Kidney (tissue), 14 donors: ENCODE results near the gene ZFR2. TPM values are rescaled to one million over a fixed set of nuclear protein-coding genes. Genes with fewer than 3 reads are reported as not detected.

Source experiments
- DNase-seq, 5 donors: peaks; one replicate each; pipeline ENCODE4 v3.0.0-alpha.2; 2013 to 2020
- FAIRE-seq: peaks from 2 replicates; lab custom pipeline; 2012; peaks lifted over from hg19 to GRCh38; lab: Jason Lieb, UNC
- H3K27ac ChIP-seq, 2 donors: one replicate each; pipeline ENCODE4 v1.7.0; 2013; ENCODE audit warnings: low read depth in 2 of 2, low read length in 2 of 2, inconsistent platforms in 1 of 2
- H3K27me3 ChIP-seq: one replicate; pipeline ENCODE4 v1.7.1; 2013; ENCODE audit warnings: low read length, inconsistent platforms; ENCODE audit not compliant: control insufficient read depth, insufficient read depth
- H3K36me3 ChIP-seq, 3 donors: one replicate each; pipeline versions ENCODE4 v1.7.0 to v1.7.1; 2013; ENCODE audit warnings: low read length in 3 of 3, control low read depth in 1 of 3, inconsistent platforms in 1 of 3; ENCODE audit not compliant: insufficient read depth in 3 of 3, control insufficient read depth in 2 of 3
- H3K4me1 ChIP-seq, 3 donors: one replicate each; pipeline versions ENCODE4 v1.7.0 to v1.7.1; 2013; ENCODE audit warnings: low read length in 3 of 3, inconsistent platforms in 1 of 3, low read depth in 1 of 3; ENCODE audit not compliant: control insufficient read depth in 2 of 3, insufficient read depth in 2 of 3
- H3K4me3 ChIP-seq, 3 donors: one replicate each; pipeline versions ENCODE4 v1.7.0 to v1.8.1; 2013; ENCODE audit warnings: low read length in 3 of 3, control low read depth in 1 of 3, inconsistent platforms in 1 of 3
- H3K9ac ChIP-seq, 3 donors: one replicate each; pipeline versions ENCODE4 v1.7.0 to v1.7.1; 2013; ENCODE audit warnings: low read length in 3 of 3, control low read depth in 1 of 3, inconsistent platforms in 1 of 3
- H3K9me3 ChIP-seq, 3 donors: one replicate each; pipeline versions ENCODE4 v1.7.0 to v1.7.1; 2013; ENCODE audit warnings: low read length in 3 of 3, control low read depth in 1 of 3, inconsistent platforms in 1 of 3; ENCODE audit not compliant: control insufficient read depth in 2 of 3, insufficient read depth in 1 of 3
- intact Hi-C: fragments of 100-400 bp; cut with DNase I; formaldehyde crosslinking; loops from one replicate; pipeline ENCODE4 v1.11.1; 2022
- polyA plus RNA-seq: library from polyadenylated mRNA; stranded (reverse); fragments of 350-450 nt; fragmentation: Illumina TruSeq; extraction: RNeasy Lipid Tissue Mini Kit (QIAGEN cat#74804); gene quantifications from one replicate; pipeline ENCODE4 v1.2.3, GENCODE V29; 2014; ENCODE audit warnings: low read depth, low replicate concordance; ENCODE audit not compliant: insufficient read depth
- total RNA-seq: library from RNA; stranded (reverse); fragmentation: NEBNext Ultra II Directional; extraction: Animal tissue kit (Norgen Biotek cat#: 25700); gene quantifications from one replicate; pipeline ENCODE4 v1.2.1, GENCODE V29; 2021
- TF ChIP-seq, protein P1 (sequence below): IDR thresholded peaks from 3 replicates; pipeline ENCODE4 v1.5.1; 2012; ENCODE audit warnings: mild to moderate bottlenecking, moderate library complexity, borderline replicate concordance; ENCODE audit not compliant: insufficient read depth; ENCODE audit errors: extremely low read depth
- donor health status: control.
- donor health status: control.
- donor health status: control.
- donor health status: control.
- donor health status: control.
- donor health status: DM: yes; HTN: yes; CAD: no.
- donor health status: Normal renal cell carcinoma (clear cell type).

ZFR2 gene
- total and polyA plus RNA-seq, 2 donors from 2014 or later, result 0.22 TPM; not detected in 1

DNA sequence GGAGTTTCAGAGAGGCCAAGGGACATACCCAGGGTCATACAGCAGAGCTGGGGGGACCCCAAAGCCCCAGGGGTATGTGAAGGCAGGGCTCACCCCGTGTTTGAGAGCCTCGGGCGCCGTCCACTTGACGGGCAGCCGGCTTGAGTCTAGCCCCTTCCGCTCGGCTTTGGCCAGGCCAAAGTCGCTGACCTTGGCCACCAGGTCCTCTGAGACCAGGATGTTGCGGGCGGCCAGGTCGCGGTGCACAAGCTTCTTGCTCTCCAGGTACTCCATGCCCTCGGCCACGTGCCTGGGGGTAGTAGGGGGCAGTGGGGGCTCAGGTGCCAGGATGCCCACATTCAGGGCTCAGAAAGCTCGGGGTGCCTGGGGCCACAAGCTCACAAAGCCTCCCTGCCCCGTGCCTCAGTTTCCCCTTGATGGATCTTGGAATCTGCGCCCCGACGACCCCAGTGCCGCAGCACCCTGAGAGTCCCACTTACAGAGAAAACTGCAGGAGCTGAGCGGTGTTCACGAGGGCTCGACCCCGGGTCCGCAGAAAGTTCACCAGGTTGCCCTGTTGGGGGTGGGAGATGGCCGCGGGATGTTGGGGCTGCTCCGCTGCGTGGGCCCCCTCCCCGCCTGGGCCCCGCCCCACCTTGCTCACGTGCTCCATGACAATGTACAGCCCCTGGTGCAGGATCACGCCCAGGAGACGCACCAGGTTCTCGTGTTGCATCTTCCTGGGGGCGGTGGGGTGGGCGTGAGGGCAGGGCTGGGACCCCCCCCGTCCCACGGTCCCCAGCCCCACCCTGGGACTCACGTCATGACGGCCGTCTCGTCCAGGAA, 89.7 kb downstream of the ZFR2 start:
- Histone ChIP-seq H3K9me3 (peaks cover 0 to 14% (median 3%) of the 10 kb centered on the region in 3 donors), H3K9ac (no peak overlapping the region), H3K4me3 (no peak overlapping the region), H3K27ac (no peak overlapping the region), H3K36me3 (no peaks in the 10 kb centered on the region), H3K4me1 (no peaks in the 10 kb centered on the region), H3K27me3 (no peaks in the 10 kb centered on the region)
- TF ChIP-seq, protein P1, sequence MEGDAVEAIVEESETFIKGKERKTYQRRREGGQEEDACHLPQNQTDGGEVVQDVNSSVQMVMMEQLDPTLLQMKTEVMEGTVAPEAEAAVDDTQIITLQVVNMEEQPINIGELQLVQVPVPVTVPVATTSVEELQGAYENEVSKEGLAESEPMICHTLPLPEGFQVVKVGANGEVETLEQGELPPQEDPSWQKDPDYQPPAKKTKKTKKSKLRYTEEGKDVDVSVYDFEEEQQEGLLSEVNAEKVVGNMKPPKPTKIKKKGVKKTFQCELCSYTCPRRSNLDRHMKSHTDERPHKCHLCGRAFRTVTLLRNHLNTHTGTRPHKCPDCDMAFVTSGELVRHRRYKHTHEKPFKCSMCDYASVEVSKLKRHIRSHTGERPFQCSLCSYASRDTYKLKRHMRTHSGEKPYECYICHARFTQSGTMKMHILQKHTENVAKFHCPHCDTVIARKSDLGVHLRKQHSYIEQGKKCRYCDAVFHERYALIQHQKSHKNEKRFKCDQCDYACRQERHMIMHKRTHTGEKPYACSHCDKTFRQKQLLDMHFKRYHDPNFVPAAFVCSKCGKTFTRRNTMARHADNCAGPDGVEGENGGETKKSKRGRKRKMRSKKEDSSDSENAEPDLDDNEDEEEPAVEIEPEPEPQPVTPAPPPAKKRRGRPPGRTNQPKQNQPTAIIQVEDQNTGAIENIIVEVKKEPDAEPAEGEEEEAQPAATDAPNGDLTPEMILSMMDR, result no peak
- FAIRE-seq, result no peak
- peak in 1 of 5 donors; percentile 65 for DNase-seq
- intact Hi-C loops, result no loop called here

DNA sequence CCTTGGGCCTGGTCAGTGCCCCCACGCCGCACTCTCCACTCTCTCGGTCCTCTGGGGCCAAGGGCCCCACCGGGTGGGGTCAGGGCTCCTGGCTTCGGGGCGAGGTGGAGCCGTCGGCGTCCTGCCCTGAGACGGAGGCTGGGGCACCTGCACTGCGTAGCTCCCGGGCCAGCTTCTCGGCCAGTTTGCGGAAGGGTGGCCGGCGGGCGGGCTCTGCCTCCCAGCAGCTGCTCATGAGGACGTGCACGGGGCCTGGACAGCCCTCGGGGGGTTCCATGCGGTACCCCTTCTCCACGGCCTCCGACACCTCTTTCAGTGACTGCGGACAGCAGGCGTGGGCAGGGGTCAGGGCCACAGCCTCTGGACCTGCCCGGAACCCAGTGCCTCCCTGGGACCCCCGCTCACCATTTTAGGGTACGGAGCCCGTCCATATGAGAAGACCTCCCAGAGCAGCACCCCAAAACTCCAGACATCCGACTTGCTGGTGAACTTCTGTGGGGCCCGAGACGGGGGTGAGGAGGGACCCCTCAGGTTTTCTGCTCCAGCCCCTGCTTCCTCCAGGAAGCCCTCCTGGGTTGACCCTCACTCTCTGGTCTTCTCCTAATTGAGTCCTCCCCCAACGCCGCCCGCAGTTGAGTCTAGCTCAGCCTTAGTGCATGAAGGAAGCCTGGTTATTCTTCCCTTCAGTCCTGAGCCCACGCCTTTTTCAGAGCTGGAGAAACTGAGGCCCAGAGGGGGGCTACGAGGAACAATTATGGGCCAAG, 90.6 kb downstream of the ZFR2 start:
- Histone ChIP-seq H3K4me1 (no peaks in the 10 kb centered on the region), H3K9ac (no peak overlapping the region), H3K9me3 (peaks cover 0 to 14% (median 3%) of the 10 kb centered on the region in 3 donors), H3K36me3 (no peaks in the 10 kb centered on the region), H3K27ac (no peak overlapping the region), H3K27me3 (no peaks in the 10 kb centered on the region), H3K4me3 (no peak overlapping the region)
- FAIRE-seq, result no peak
- peak in 1 of 5 donors; percentile 69 for DNase-seq
- TF ChIP-seq, protein P1, result no peak
- intact Hi-C loops, result no loop called here

DNA sequence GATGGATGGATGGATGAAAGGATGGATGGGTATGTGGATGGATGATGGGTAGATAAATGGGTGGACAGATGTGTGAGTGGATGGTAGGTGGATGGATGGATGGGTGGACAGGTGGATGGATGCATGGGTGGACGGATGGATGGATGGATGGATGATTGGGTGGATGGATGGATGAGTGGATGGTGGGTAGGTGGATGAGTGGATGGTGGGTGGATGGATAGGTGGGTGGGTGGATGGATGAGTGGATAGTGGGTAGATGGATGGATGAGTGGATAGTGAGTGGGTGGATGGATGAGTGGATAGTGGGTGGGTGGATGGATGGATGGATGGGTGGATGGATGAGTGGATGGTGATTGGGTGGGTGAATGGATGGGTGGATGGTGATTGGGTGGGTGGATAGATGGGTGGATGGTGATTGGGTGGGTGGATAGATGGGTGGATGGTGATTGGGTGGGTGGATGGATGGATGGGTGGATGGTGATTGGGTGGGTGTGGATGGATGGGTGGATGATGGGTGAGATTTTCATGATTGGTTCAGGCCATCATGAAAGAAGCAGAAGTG, 92.3 kb downstream of the ZFR2 start:
- H3K9me3 ChIP-seq, result peaks cover 0 to 5% (median 3%) of the 10 kb centered on the region in 3 donors
- H3K4me1 ChIP-seq, result no peaks in the 10 kb centered on the region
- TF ChIP-seq, protein P1, result no peak
- FAIRE-seq (no peak), DNase-seq (no peak)
- H3K36me3 ChIP-seq, result no peaks in the 10 kb centered on the region
- H3K4me3 ChIP-seq, result no peak overlapping the region
- intact Hi-C loops, result no loop called here
- no peak overlapping the region for H3K27ac ChIP-seq
- no peak overlapping the region for H3K9ac ChIP-seq
- no peaks in the 10 kb centered on the region for H3K27me3 ChIP-seq
